ENCODE measurements around the gene SH3D19.

GRCh38 chr4:151238477-151238876 is 86.9 kb downstream of the SH3D19 start:
- TF ChIP-seq POLR2AphosphoS5 (IDR thresholded peaks at IDR 0.05) (no peak), CTCF (IDR thresholded peaks at IDR 0.05) (no peak), POLR2A (IDR thresholded peaks at IDR 0.05) (no peak), EP300 (IDR thresholded peaks at IDR 0.05; ENCODE audit: low read depth) (no peak)

All from transverse colon (tissue), 4 donors.